GM12891 (cell line): ENCODE data around the gene ST3GAL3. TPM values are rescaled to one million over a fixed set of nuclear protein-coding genes. Genes with fewer than 3 reads are reported as not detected.

Experiments
- DNase-seq: peaks from one replicate; pipeline ENCODE4 v3.0.0; 2011; ENCODE audit warnings: low spot score; ENCODE audit not compliant: insufficient read length
- FAIRE-seq: peaks from 2 replicates; lab custom pipeline; 2011; peaks lifted over from hg19 to GRCh38; lab: Jason Lieb, UNC
- PAX5 ChIP-seq: IDR thresholded peaks from 2 replicates; pipeline ENCODE4 v1.6.1; 2011; ENCODE audit warnings: low read length, moderate library complexity, mild to moderate bottlenecking; ENCODE audit not compliant: insufficient read depth, severe bottlenecking
- POLR2A ChIP-seq: IDR thresholded peaks from 2 replicates; pipeline ENCODE4 v1.6.1; 2011; ENCODE audit warnings: low read depth, low read length, control low read depth
- POLR2AphosphoS5 ChIP-seq: IDR thresholded peaks from 2 replicates; pipeline ENCODE4 v1.6.1; 2011; ENCODE audit warnings: low read depth, low read length, control low read depth
- POU2F2 ChIP-seq: IDR thresholded peaks from 2 replicates; pipeline ENCODE4 v1.6.1; 2011; ENCODE audit warnings: low read depth, mild to moderate bottlenecking, control low read depth, low read length, moderate library complexity
- SPI1 ChIP-seq: IDR thresholded peaks from 2 replicates; pipeline ENCODE4 v1.6.1; 2011; ENCODE audit warnings: low read depth, low read length, control low read depth
- TAF1 ChIP-seq: IDR thresholded peaks from 2 replicates; pipeline ENCODE4 v1.6.1; 2011; ENCODE audit warnings: low read depth, low read length, control low read depth
- polyA plus RNA-seq: library from polyadenylated mRNA; unstranded; fragments of >200 nt; gene quantifications from one replicate; pipeline ENCODE4 v1.2.1, GENCODE V29; 2012; ENCODE audit warnings: low read depth, missing spikeins, inconsistent platforms; ENCODE audit not compliant: missing spikeins

ST3GAL3 gene
- polyA plus RNA-seq = 9.7 TPM

DNA sequence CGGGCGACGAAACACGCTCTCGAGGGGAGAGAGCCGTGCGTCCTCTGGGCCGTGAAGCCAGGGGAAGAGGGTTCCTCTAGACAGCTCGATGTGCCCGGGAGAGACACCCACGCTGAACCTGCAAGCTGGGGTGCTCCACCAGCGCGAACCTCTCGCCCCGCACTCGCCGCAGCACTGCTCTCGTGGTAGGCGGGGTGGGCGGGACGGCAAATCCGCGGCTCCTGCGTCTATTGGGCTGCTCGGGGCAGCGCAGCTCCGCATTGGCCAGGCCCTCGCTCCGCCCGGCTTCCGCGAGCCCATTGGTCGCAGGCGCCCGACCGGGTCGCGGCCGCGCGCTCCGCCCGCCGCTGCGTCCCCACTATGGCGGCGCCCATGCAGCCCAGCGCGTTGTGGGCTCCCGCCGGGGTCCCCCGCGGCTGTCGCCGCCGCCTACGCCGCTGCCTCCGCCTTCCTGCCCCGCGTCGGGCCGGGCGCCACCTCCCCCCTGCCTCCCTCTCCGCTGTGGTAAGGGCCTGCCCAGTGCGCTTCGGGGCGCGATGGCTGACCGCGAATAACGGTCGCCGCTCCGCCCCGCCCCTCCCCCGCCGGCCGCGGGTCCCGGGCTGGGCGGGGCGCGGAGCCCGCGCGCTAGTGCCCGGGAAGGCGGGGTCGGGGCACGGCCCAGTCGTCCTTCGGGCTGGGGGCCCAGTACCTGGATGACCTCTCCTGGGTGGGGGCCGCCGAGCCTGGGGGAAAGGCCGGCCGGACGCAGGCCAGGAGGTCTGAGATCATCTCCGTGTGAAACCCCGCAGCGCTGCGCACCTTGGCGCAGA is at the start of gene ST3GAL3:
TSS of gene ST3GAL3 (plus strand) at position 347 of the 812 bp plus-strand sequence. CDS start 28,727 bp downstream, outside the sequence.
- FAIRE-seq (peak; percentile 98), DNase-seq (peak; percentile 94)
- TF ChIP-seq POLR2A = peak; percentile 95
- TF ChIP-seq TAF1 = peak; percentile 92
- TF ChIP-seq POLR2AphosphoS5 = peak; percentile 97
- TF ChIP-seq SPI1 = no peak
- TF ChIP-seq PAX5 = peak; percentile 24
- TF ChIP-seq POU2F2 = peak; percentile 85

- DNase-seq (no peak), FAIRE-seq (no peak)
- TF ChIP-seq TAF1 (no peak), SPI1 (no peak), PAX5 (no peak), POU2F2 (no peak)
Measured at GRCh38 chr1:43659212-43660166, 47.8 kb upstream of the ST3GAL3 start.

DNA sequence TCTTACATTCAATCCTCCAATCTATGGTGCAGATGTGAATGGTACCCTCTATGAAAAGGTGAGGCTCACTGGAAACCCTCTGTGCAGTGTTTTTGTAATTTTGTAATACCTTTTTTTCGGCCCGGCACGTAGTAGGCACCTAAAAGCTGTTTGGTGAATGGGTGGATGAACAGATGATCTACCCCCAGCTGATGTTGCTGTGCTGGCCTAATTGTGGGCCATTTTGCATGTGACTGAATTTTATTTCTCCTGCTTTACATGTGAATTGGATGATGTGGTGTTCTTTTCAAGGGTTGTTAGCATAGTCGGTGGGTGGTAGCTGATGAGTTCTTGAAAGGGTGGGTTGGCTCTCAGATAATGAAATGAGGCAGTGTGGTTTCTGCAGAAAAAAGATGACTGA is 47.0 kb upstream of the ST3GAL3 start:
- TF ChIP-seq POLR2AphosphoS5 (no peak), TAF1 (no peak), POU2F2 (no peak), SPI1 (no peak), PAX5 (no peak), POLR2A (no peak)
- DNase-seq = no peak
- FAIRE-seq = no peak

DNA sequence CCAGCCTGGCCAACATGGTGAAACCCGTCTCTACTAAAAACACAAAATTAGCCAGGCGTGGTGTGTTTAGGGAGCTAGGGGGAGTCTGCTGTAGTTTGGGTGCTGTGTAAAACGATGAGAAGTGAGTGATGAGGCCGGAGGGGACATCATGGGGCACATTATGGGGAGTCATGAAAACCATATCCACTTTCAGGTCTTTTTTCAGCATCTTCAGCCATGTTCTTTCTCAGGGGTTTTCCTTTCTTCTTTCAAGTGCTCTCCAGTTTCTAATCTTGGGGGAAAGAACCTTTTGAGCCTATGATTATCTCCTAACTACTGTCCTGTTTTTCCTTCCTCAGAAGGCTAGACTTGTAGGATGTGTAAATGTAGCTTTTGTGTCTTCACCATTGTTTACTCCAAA is 43.0 kb upstream of the ST3GAL3 start:
- no peak for DNase-seq
- no peak for FAIRE-seq
- TF ChIP-seq POU2F2 (no peak), POLR2A (no peak), POLR2AphosphoS5 (no peak), PAX5 (no peak), SPI1 (no peak), TAF1 (no peak)

DNA sequence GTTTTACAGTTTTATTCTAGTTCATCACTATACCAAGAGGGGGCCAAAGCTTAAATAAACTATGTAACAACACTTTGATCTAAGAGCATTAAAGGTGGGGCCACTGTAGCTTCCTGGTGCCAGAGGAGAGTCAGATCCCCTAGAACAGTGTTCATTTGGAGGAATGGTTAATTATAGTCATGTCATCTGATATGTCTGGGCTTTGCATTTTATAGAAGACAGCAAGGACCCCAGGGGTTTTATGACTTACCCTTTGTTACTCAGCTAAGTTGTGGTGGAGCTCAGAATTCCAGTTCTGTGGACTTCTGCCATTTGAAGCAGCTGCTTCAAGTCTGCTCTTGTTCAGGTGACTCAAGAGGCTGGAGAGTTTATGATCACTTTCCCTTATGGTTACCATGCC is 40.7 kb upstream of the ST3GAL3 start:
- no peak for DNase-seq
- no peak for FAIRE-seq
- TF ChIP-seq POLR2AphosphoS5 (no peak), POLR2A (no peak), PAX5 (no peak)

GRCh38 chr1:43668956-43669355 is 38.4 kb upstream of the ST3GAL3 start:
- no peak for TF ChIP-seq POLR2A
- TF ChIP-seq TAF1 = no peak
- TF ChIP-seq PAX5 = no peak
- TF ChIP-seq SPI1 = no peak
- TF ChIP-seq POLR2AphosphoS5 = no peak
- no peak for TF ChIP-seq POU2F2
- DNase-seq = no peak
- no peak for FAIRE-seq

- TF ChIP-seq POLR2AphosphoS5 (no peak), POU2F2 (no peak), POLR2A (no peak), TAF1 (no peak), SPI1 (no peak), PAX5 (no peak)
- DNase-seq (no peak), FAIRE-seq (no peak)
Measured at GRCh38 chr1:43669878-43670277, 37.5 kb upstream of the ST3GAL3 start.

DNA sequence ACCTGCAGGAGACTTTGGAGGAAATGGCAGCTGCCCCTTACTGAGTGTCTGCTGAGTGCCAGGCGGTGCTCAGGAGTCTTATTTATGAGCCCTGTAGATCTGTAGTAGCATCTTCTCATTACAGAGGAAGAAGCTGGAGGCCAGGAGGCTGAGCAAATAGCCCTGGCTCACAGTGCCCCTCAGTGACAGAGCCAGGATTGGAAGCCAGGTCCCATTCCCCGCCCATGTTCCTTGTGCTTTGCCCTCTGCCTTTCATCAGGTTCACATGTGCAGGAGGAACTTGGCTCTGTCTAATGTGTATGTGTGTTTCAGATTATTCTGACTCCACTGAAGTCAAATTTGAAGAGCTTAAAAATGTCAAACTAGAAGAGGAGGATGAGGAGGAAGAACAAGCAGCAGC is 36.1 kb upstream of the ST3GAL3 start:
- TF ChIP-seq POU2F2 (no peak), TAF1 (no peak), SPI1 (no peak), PAX5 (no peak), POLR2A (no peak), POLR2AphosphoS5 (no peak)
- DNase-seq (no peak), FAIRE-seq (no peak)

DNA sequence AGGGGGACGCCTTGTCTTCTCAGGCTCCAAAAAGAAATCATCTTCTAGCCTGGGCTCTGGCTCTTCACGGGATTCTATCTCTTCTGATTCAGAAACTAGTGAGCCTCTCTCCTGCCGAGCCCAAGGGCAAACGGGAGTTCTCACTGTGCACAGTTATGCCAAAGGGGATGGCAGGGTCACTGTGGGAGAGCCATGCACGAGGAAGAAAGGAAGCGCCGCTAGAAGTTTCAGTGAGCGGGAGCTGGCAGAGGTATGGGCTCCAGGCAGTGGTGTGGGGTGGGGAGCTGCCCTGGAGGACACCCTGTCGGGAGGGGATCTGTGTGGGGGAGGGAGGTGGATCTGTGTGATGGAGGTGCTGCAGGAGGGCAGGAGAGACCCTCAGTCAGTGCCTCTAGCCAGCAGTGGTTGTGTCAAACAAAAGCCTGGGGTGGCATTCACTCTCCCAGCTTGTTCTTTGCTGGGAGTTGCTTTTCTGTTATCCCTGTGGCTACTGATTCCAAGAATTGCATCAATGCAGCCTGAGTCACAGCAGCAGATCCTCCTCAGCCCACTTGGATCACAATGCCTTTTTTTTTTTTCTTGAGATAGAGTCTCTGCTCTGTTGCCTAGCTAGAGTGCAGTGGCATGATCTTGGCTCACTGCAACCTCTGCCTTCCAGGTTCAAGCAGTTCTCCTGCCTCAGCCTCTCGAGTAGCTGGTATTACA is 35.6 kb upstream of the ST3GAL3 start:
- FAIRE-seq (no peak), DNase-seq (no peak)
- TF ChIP-seq POLR2AphosphoS5 (no peak), POU2F2 (no peak), PAX5 (no peak), SPI1 (no peak), POLR2A (no peak), TAF1 (no peak)
